Right forelimb (tissue), 1 donor: ENCODE measurements around the gene CYB561D2.

Source experiments
- DNase-seq: peaks from one replicate; pipeline ENCODE4 v3.0.0-alpha.2; 2018

CYB561D2 gene

DNA sequence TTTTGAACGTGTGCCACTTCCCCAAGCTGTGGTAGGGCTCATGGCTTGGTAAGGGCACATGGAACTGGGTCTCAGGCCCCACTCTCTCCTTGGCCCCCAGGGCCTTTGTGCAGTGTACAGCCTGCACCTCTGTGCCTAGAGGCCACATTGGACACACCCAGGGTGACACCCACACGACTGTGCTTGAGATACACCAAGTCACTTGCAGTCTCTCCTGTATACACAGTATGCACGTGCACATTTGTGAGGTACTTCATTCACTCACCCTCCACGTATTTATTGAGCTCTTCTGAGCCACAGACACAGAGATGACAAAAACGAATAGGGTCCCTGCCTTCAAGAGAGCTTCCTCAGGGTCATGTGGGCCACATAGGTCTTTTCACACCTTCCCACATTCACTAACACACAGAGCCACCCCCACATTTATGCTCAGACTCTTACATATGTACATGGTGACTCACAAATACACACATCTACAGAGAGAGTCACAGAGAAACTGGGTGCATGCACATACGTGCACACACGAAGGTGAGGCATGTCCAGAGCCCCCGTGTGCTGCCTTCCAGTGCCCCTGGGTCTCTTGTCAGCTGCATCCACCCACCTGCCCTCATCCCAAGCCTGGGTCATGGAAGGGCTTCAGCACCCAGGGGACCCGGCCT lies 18.5 kb downstream of the CYB561D2 start:
- no peak for DNase-seq

DNA sequence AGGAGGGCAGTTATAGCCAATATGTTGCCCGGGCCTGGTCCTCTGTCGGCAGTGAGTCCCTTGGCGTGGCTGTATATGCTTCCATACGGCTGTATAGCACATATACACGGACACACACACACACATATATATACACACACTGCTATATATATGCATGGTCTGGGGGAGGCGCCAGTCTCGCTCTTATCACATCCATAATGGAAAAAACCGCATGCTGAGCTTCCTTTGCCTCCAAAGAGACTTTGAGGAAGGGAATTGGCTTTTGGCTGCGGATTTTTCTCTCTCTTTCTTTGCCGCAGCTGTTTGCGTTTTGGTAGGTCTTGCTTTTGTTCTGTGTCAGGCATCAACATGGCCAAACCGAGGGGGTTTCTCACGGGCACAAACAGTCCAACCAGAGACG lies 19.9 kb downstream of the CYB561D2 start:
- peak; percentile 73 for DNase-seq

DNA sequence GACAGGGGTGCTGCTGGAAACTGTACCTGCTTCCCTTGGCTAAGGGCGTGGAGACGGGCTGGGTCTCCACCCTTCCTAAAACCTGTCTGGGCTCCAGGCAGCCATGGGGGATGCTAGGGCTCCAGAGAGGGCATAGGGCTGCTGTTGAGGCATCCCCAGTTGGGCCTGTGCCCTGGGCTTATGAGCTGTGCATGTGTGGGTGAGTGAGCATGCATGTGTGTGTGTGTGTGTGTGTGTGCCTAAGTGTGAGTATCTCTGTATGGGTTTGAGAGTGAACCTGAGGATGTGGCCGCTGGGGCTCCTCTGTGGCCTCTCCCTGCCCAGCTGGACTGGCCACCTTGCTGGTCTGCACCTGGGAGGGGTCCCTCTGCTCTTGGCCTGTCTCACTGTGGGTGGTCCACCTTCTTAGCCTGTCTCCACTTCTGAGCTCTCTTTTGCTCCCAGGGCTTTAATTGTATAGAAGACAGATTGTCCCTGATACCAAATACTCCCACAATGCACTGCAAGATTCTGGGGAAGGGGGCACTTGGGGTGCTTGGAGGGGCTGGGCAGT lies 20.5 kb downstream of the CYB561D2 start:
- DNase-seq, result no peak

DNA sequence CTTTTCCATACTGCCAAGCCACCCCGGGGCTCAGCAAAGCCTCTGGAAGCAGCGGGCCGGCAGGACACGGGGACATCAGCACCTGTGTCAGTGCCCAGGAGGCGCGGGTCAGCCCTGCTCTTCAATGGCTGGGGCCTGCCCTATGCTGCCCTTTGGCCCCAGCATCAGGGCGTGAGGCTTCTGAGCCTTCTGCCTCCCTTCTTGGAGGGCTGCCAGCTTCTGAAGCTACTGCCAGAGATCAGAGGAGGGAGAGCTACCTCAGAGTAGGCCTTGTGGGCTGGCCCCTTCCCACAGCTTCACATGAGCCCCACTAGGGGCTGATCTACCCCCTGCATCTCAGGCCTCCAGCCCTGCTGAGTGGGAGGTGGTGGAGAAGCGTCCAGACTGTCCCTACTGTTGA lies 21.7 kb downstream of the CYB561D2 start:
- DNase-seq, result no peak

GRCh38 chr3:50373146-50374051 lies 22.7 kb downstream of the CYB561D2 start:
- no peak for DNase-seq

GRCh38 chr3:50374363-50375257 lies 23.9 kb downstream of the CYB561D2 start:
- no peak for DNase-seq

- DNase-seq, result no peak
Measured at GRCh38 chr3:50375258-50375931, 24.7 kb downstream of the CYB561D2 start.

GRCh38 chr3:50378024-50378423 lies 27.4 kb downstream of the CYB561D2 start:
- no peak for DNase-seq

GRCh38 chr3:50378757-50379156 lies 28.1 kb downstream of the CYB561D2 start:
- DNase-seq, result no peak

DNA sequence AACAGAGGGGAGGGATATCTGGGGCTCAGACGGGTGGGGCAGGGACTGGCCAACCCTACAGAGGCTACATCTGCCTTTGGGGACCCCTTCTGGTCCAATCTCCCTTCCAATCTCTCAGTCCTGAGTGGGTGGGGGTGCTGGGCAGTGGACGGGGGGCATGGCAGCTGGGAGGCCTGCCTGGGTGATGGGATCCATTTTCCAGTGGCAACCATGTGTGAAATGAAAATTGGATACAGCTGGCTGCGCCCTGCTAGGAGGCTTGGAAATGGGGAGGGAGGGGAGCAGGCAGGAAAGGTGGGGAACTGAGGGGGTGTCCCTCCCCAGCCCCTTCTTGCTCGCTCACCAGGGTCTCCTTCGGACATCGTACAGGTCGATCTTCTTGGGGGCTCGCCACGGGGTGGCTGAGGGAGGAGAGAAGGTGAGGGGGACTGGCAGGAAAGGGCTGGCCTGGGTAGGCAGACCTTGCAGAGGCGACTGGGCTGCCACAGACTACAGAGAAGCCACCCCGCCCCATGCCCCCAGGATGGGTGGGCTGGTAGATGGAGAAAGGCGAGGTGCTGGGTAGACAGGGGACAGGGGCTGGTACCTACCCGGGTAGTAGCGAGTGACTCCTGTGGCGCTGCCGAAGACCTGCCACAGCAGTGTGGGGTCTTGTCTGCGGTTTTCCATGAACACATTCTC lies 29.9 kb downstream of the CYB561D2 start:
- DNase-seq, result no peak

GRCh38 chr3:50381383-50381782 lies 30.7 kb downstream of the CYB561D2 start:
- DNase-seq, result no peak

GRCh38 chr3:50382722-50383121 lies 32.1 kb downstream of the CYB561D2 start:
- no peak for DNase-seq

- no peak for DNase-seq
Measured at GRCh38 chr3:50383750-50384149, 33.1 kb downstream of the CYB561D2 start.

- DNase-seq, result no peak
Measured at GRCh38 chr3:50385754-50386153, 35.1 kb downstream of the CYB561D2 start.

DNA sequence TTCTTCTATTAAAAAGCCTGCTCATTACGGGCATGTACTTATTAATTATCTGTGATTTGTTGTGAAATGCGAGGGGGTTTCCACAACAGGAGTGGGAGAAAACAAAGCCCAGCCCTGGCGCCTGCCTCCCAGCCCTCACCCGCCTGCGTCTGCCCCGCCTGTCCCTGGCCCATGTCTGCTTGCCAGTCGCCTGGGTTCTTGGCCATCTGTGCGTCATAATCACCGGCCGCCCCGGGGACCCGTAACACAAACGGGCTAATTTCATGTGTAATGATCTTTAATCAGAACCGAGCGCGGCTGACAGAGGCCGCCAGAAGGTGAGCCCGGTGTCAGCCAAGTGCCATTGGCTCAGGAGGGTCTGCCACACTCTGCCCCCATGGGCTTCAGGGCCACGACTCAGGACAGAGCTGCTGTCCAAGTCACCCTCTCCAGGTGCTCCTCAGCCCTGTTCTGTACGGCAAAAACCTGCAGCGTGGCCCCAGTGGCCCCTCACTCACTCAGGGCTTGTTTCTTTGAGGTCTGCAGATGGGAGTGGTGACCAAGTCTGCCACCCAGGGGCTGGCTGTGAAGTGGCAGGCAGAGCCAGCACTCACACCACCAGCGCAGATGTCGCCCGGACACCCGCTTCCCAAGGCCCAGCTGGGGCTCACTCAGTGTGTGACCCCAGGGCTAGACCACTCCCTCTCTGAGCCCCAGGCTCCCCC lies 37.5 kb downstream of the CYB561D2 start:
- DNase-seq, result no peak

- no peak for DNase-seq
Measured at GRCh38 chr3:50388720-50389413, 38.2 kb downstream of the CYB561D2 start.

DNA sequence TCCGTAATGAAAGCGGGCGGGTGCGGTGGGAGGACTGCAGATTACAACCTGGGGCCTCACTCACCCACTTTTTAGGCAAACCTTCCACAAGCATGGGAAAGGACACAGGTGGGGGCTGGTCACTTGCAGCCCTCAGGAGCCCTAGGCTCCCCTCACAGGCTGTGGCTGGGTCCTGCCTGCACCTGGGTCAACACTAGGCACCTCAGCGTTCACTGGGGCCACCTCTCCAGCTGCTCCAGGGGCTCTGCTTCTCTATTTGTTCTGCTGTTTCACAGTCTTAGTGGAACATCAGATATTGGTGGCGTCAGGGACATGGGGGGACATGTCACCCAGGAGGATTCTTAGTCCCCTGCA lies 38.7 kb downstream of the CYB561D2 start:
- DNase-seq, result no peak

DNA sequence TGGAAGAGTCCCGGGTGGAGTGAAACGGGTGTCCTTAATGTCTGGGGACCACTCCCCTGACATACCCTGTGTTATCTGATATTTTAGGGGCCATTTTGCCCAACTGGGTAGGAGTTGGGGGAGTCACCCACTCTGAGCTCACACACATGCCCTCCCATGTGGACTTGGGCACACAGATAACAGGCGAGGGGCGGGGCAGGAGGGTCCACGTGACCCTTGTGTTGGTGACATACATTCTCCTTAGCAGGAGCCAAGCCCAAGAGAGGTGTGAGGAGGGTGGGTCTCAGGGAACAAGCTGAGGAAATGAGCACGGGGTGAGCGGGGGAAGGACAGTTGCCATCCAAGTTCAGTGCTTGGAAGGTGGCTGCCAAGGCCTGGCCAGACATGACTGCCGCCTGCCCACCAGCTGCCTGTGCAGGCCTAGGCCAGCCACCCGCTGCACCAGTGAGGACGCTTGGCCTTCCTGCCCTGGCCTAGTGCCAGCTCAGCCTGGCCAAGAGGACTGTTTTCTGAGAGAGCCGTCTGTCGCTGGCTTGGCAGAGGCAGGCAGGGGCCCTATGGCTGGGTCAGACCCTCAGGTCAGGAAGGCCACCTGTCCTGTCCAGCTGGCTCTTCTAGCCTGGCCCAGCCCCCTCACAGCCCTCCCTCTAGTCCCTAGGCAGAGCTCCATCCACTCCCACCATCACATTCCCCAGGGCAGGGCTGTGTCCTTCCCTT lies 40.0 kb downstream of the CYB561D2 start:
- DNase-seq, result peak; percentile 69

- no peak for DNase-seq
Measured at GRCh38 chr3:50392101-50392715, 41.5 kb downstream of the CYB561D2 start.
